Activated naive CD4-positive, alpha-beta T cell treated with anti-CD3 and anti-CD28 coated beads, Interleukin-2, amount 10 ng/mL, durations not matched to agents 7 days and 5 days (primary cell): ENCODE results near the gene TMEM248.
"Not testable (repeated sequence)": the region's sequence is repeated elsewhere in the genome, so short reads cannot be mapped to it uniquely, and the experiment has no call there.

Experiments used
- CTCF ChIA-PET: fragments of 350-600 bp; sonication (Branson Sonifier 250); formaldehyde crosslinking; loops from one replicate; lab custom pipeline; 2021; ENCODE audit warnings: antibody characterized with exemption; lab: Charles Lee
- DNase-seq: peaks from one replicate; pipeline ENCODE4 v3.0.0-alpha.2; 2020
- H3K27ac Mint-ChIP-seq: one replicate; pipeline ENCODE4 v1.8.0; 2021; ENCODE audit warnings: mild to moderate bottlenecking, moderate library complexity, mixed read lengths
- H3K27me3 Mint-ChIP-seq: one replicate; pipeline ENCODE4 v1.8.0; 2021; ENCODE audit warnings: mild to moderate bottlenecking, mixed read lengths
- H3K36me3 Mint-ChIP-seq: one replicate; pipeline ENCODE4 v1.8.0; 2021; ENCODE audit warnings: mixed read lengths
- H3K4me1 Mint-ChIP-seq: one replicate; pipeline ENCODE4 v1.8.0; 2021; ENCODE audit warnings: mixed read lengths
- H3K4me3 Mint-ChIP-seq: one replicate; pipeline ENCODE4 v1.8.0; 2021; ENCODE audit warnings: mild to moderate bottlenecking, moderate library complexity, mixed read lengths
- H3K9me3 Mint-ChIP-seq: one replicate; pipeline ENCODE4 v1.8.0; 2021; ENCODE audit warnings: mixed read lengths

Gene TMEM248

GRCh38 chr7:66901941-66902843, 18.8 kb upstream of the TMEM248 start:
- H3K4me3 Mint-ChIP-seq = no peak overlapping the region
- no peak overlapping the region for H3K27ac Mint-ChIP-seq
- no peak for DNase-seq
- H3K4me1 Mint-ChIP-seq = no peaks in the 10 kb centered on the region
- peaks cover 3% of the 10 kb centered on the region for H3K36me3 Mint-ChIP-seq
- no peaks in the 10 kb centered on the region for H3K27me3 Mint-ChIP-seq
- H3K9me3 Mint-ChIP-seq = no peaks in the 10 kb centered on the region
- CTCF ChIA-PET = interaction anchor here (0.7 kb wide), 1 partner anchor 32 kb away, joined by 3 read pairs; no protein-coding TSS in a partner anchor

DNA sequence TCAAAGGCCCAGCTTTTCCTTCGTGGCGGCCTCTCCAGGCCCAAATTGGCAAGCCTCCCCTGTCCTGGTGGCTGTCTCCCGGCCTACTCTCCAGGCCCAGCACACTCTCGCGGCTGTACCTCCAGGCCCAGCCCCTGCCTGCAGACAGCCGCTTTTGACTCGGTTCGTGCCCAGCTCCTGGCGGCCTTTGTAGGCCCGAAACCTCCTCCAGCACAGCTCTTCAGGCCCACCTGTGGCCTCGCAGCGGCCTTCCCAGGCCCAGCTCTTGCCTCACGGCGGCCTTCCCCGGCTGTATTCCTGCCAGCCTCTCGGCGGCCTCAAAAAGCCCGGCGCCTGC, 18.2 kb upstream of the TMEM248 start:
- Mint-ChIP-seq H3K36me3 (peaks cover 3% of the 10 kb centered on the region), H3K9me3 (no peaks in the 10 kb centered on the region), H3K4me1 (no peaks in the 10 kb centered on the region), H3K27me3 (no peaks in the 10 kb centered on the region), H3K27ac (no peak overlapping the region), H3K4me3 (no peak overlapping the region)
- CTCF ChIA-PET = interaction anchor here (0.9 kb wide), 1 partner anchor 8 kb away, joined by 4 read pairs; no protein-coding TSS in a partner anchor
- no peak for DNase-seq

GRCh38 chr7:66903360-66904062, 17.5 kb upstream of the TMEM248 start:
- Mint-ChIP-seq H3K4me1 (no peaks in the 10 kb centered on the region), H3K4me3 (no peak overlapping the region), H3K27ac (peak overlapping the region; percentile 19), H3K27me3 (no peaks in the 10 kb centered on the region), H3K36me3 (peaks cover 3% of the 10 kb centered on the region), H3K9me3 (no peaks in the 10 kb centered on the region)
- CTCF ChIA-PET = interaction anchor here (0.9 kb wide), 1 partner anchor 8 kb away, joined by 4 read pairs; no protein-coding TSS in a partner anchor
- no peak for DNase-seq

GRCh38 chr7:66904063-66904593, 16.9 kb upstream of the TMEM248 start:
- H3K27ac Mint-ChIP-seq = no peak overlapping the region
- CTCF ChIA-PET = interaction anchor here (0.9 to 2.0 kb wide), 6 partner anchors 8 to 80 kb away, joined by 3 to 8 read pairs (median 4); no protein-coding TSS in a partner anchor
- H3K4me1 Mint-ChIP-seq = no peaks in the 10 kb centered on the region
- H3K9me3 Mint-ChIP-seq = no peaks in the 10 kb centered on the region
- H3K4me3 Mint-ChIP-seq = no peak overlapping the region
- no peak for DNase-seq
- H3K27me3 Mint-ChIP-seq = no peaks in the 10 kb centered on the region
- H3K36me3 Mint-ChIP-seq = peaks cover 2% of the 10 kb centered on the region

DNA sequence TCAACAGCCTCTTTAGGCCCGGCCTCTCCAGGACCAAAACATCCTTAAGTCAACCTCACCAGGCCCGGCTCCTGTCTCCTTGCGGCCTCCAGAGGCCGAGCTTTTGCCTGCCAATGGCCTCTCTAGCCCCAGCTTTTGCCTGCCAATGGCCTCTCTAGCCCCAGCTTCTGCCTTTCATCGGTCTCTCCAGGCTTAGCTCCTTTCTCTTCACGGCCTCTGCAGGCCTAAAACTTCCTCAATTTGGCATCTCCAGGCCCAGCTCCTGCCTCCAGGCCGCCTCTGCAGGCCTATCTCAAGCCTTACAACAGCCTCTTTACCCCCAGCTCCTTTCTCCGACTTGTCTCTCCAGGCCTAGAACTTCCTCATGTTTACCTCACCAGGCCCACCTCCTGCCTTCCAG, 15.7 kb upstream of the TMEM248 start:
- no peaks in the 10 kb centered on the region for H3K9me3 Mint-ChIP-seq
- H3K4me1 Mint-ChIP-seq = no peaks in the 10 kb centered on the region
- H3K27ac Mint-ChIP-seq = no peak overlapping the region
- H3K36me3 Mint-ChIP-seq = no peaks in the 10 kb centered on the region
- no peaks in the 10 kb centered on the region for H3K27me3 Mint-ChIP-seq
- CTCF ChIA-PET = interaction anchor here (0.7 to 2.0 kb wide), 8 partner anchors 9 to 82 kb away, joined by 3 to 8 read pairs (median 4); no protein-coding TSS in a partner anchor
- DNase-seq = no peak
- H3K4me3 Mint-ChIP-seq = no peak overlapping the region

DNA sequence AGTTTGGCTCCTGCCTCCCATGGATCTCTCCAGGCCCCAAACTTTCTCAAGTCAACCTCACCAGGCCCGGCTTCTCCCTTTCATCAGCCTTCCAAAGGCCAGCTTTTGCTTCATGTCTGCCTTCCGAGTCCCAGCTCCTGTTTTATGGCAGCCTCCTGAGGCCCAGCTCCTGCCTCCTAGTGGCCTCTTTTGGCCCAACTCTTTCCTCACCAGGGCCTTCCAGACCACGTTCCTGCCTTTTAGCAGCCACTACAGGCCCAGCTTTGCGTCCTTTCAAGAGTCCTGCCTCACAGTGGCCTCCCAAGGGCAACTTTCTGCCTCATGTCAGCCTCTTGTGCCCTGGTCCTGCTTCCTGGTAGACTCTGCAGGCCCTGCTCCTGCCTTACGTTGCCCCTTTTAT, 15.3 kb upstream of the TMEM248 start:
- Mint-ChIP-seq H3K4me3 (no peak overlapping the region), H3K4me1 (no peaks in the 10 kb centered on the region), H3K27ac (no peak overlapping the region), H3K36me3 (no peaks in the 10 kb centered on the region), H3K9me3 (no peaks in the 10 kb centered on the region), H3K27me3 (no peaks in the 10 kb centered on the region)
- DNase-seq = no peak
- CTCF ChIA-PET = interaction anchor here (0.7 to 2.0 kb wide), 6 partner anchors 8 to 61 kb away, joined by 3 to 8 read pairs (median 4); no protein-coding TSS in a partner anchor

DNA sequence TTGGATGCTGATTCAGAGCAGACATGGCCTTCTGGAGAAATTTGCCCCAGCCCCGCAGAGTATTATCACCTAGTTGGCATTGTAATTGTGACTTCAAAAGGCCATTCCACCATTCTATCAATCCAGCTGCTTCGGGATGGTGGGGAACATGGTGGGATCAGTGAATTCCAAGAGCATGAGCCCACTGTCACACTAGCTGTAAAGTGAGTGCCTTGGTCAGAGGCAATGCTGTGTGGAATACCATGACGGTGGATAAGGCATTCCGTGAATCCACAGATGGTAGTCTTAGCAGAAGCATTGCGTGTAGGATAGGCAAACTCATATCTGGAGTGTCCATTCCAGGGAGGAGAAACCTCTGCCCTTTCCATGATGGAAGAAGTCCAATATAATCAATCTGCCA, 13.3 kb upstream of the TMEM248 start:
- Mint-ChIP-seq H3K27ac (no peak overlapping the region), H3K4me3 (no peak overlapping the region), H3K27me3 (no peaks in the 10 kb centered on the region), H3K36me3 (no peaks in the 10 kb centered on the region), H3K9me3 (no peaks in the 10 kb centered on the region), H3K4me1 (no peaks in the 10 kb centered on the region)
- CTCF ChIA-PET = no interaction called here
- no peak for DNase-seq

DNA sequence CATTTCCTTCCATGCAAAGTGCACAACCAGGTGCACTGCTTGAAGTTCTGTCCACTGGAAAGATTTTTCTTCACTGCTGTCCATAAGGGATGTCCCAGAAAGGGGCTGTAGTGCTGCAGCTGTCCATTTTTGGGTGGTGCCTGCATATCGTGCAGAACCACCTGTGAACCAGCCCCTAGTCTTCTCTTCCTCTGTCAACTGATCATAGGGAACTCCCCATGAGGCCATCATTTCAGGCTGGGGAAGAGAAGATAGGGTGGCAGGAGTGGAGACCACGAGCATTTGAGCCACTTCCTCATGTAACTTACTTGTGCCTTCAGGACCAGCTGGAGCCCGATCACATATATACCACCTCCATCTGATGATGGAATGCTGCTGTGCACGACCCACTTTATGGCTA, 12.4 kb upstream of the TMEM248 start:
- H3K4me1 Mint-ChIP-seq, H3K9me3 Mint-ChIP-seq, CTCF ChIA-PET, DNase-seq, H3K27ac Mint-ChIP-seq, H3K4me3 Mint-ChIP-seq, H3K27me3 Mint-ChIP-seq, H3K36me3 Mint-ChIP-seq: not testable (repeated sequence)

- no peaks in the 10 kb centered on the region for H3K9me3 Mint-ChIP-seq
- H3K36me3 Mint-ChIP-seq = no peaks in the 10 kb centered on the region
- no peak overlapping the region for H3K4me3 Mint-ChIP-seq
- DNase-seq = no peak
- CTCF ChIA-PET = no interaction called here
- no peak overlapping the region for H3K27ac Mint-ChIP-seq
- no peaks in the 10 kb centered on the region for H3K4me1 Mint-ChIP-seq
- H3K27me3 Mint-ChIP-seq = no peaks in the 10 kb centered on the region
Observed at GRCh38 chr7:66910789-66911188, 10.2 kb upstream of the TMEM248 start.

DNA sequence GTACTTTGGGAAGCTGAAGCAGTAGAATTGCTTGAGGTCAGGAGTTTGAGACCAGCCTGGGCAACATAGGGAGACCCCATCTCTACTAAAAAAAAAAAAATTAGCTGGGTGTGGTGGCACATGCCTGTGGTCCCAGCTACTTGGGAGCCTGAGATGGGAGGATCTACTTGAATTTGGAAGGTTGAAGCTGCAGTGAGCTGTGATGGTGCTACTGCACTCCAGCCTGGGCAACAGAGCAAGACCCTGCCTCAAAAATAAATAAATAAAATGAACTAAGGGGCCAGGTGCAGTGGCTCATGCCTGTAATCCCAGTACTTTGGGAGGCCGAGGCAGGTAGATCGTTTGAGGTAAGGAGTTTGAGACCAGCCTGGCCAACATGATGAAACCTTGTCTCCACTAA, 9.8 kb upstream of the TMEM248 start:
- H3K36me3 Mint-ChIP-seq, H3K4me3 Mint-ChIP-seq, H3K4me1 Mint-ChIP-seq, DNase-seq, H3K27ac Mint-ChIP-seq, H3K27me3 Mint-ChIP-seq, H3K9me3 Mint-ChIP-seq, CTCF ChIA-PET: not testable (repeated sequence)

DNA sequence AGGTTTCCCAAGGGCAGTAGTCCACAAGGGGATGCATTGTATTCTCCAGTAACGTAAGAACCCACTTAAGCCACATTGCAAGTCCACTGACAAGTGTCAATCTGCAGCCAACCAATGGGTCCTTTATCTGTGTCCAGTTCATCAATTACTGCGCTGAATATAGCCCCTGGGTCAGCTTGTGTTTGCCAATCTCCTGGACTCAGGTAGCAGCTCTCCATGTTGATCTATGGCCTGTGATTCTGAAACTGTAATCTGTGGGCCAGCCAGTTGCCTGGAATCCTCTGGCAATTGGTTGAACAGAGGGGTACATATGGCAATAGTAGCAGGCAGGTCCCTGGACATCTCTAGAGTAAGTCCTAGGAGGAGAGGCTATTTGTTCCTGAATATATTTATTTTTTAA, 8.8 kb upstream of the TMEM248 start:
- Mint-ChIP-seq H3K27ac (no peak overlapping the region), H3K4me1 (no peaks in the 10 kb centered on the region), H3K36me3 (no peaks in the 10 kb centered on the region), H3K27me3 (no peaks in the 10 kb centered on the region), H3K4me3 (no peak overlapping the region), H3K9me3 (no peaks in the 10 kb centered on the region)
- DNase-seq = no peak
- CTCF ChIA-PET = no interaction called here

DNA sequence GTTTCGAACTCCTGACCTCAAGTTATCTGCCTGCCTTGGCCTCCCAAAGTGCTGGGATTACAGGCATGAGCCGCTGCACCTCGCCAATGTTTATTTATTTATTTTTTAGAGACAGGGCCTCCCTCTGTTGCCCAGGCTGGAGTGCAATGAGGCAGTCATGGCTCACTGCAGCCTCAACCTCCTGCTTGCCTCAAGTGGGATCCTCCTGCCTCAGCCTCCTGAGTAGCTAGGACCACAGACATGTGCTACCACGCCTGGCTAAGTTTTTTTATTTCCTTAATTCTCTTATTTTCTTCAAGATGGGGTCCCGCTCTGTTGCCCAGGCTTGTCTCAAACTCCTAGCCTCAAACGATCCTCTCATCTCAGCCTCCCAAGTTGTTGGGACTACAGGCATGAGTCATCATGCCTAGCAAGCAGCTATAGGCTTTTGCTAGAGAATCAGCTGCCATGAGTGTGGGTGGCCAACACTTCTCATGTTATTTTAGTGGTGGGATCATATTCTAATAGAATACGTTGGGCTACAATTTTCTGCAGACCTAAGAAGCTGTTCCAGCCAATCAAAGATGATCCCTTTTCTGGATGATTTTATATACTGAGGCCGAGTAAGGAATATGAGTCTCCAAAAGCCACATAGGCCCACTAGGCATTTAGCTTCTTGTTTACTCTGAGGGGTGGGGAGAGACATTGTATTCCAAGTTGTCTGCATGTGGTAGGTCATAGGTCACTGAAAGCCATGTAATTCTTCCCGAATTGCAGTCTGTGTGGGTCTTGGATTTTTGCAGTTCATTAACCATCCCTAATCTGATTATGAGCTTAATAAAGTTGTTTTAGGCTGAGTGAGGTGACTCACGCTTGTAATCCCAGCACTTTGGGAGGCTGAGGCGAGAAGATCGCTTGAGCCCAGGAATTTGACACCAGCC, 7.6 kb upstream of the TMEM248 start:
- H3K36me3 Mint-ChIP-seq = no peaks in the 10 kb centered on the region
- DNase-seq = no peak
- H3K27ac Mint-ChIP-seq = no peak overlapping the region
- H3K4me3 Mint-ChIP-seq = no peak overlapping the region
- CTCF ChIA-PET = interaction anchor here (0.5 to 1.0 kb wide), 4 partner anchors 8 to 389 kb away, joined by 3 to 4 read pairs (median 3); no protein-coding TSS in a partner anchor
- H3K9me3 Mint-ChIP-seq = no peaks in the 10 kb centered on the region
- no peaks in the 10 kb centered on the region for H3K27me3 Mint-ChIP-seq
- H3K4me1 Mint-ChIP-seq = no peaks in the 10 kb centered on the region

- H3K4me1 Mint-ChIP-seq = peaks cover 20% of the 10 kb centered on the region
- DNase-seq, H3K27me3 Mint-ChIP-seq, H3K9me3 Mint-ChIP-seq, H3K36me3 Mint-ChIP-seq, H3K27ac Mint-ChIP-seq, H3K4me3 Mint-ChIP-seq, CTCF ChIA-PET: not testable (repeated sequence)
Observed at GRCh38 chr7:66917904-66918303, 3.1 kb upstream of the TMEM248 start.
